ENCODE results near the gene ADAM23. TPM values are rescaled to one million over a fixed set of nuclear protein-coding genes. Genes with fewer than 3 reads are reported as not detected.

The ADAM23 gene
- polyA plus RNA-seq, 1 of the 3 experiments (the other 2 are of a cell fraction) = 3.7 TPM

GRCh38 chr2:206573793-206574192 lies 130.5 kb downstream of the ADAM23 start:
- H3K4me3 ChIP-seq (ENCODE audit: low read depth in 2 of 2, low read length in 1 of 2) = no peak overlapping the region
- no peak for TF ChIP-seq JUND (IDR thresholded peaks at IDR 0.05)
- TF ChIP-seq TEAD4 (IDR thresholded peaks at IDR 0.05; ENCODE audit: borderline replicate concordance, insufficient read depth) = no peak
- no peak for TF ChIP-seq EP300 (IDR thresholded peaks at IDR 0.05; ENCODE audit: borderline replicate concordance in 1 of 2, low read depth in 1 of 2, low read length in 1 of 2)
- H3K4me1 ChIP-seq (ENCODE audit: control insufficient read depth in 1 of 2, insufficient read depth in 2 of 2, low read depth in 1 of 2, low read length in 1 of 2) = no peaks in the 10 kb centered on the region
- H3K36me3 ChIP-seq (replicated peaks in 1 of 2; ENCODE audit: control insufficient read depth in 1 of 2, insufficient read depth in 2 of 2, low read length in 1 of 2) = no peaks in the 10 kb centered on the region
- no peaks in the 10 kb centered on the region for H3K79me2 ChIP-seq (ENCODE audit: insufficient read depth)
- no peaks in the 10 kb centered on the region for H3K9me3 ChIP-seq
- POLR2A ChIA-PET = no interaction called here
- H3K4me2 ChIP-seq = no peak overlapping the region
- no peak overlapping the region for H3K27ac ChIP-seq (ENCODE audit: low read depth in 2 of 2, low read length in 1 of 2)
- no peak overlapping the region for H2AFZ ChIP-seq (ENCODE audit: low read depth)
- WGBS (ENCODE audit: low lambda C conversion rate) = 75% methylated on average over 6 of the region's 6 CpGs
- CTCF ChIA-PET = no interaction called here
- no peak overlapping the region for H3K9ac ChIP-seq
- no peaks in the 10 kb centered on the region for H3F3A ChIP-seq (replicated peaks; ENCODE audit: insufficient read depth)
- H3K27me3 ChIP-seq (ENCODE audit: insufficient read depth) = no peaks in the 10 kb centered on the region
- no peaks in the 10 kb centered on the region for H3K9me2 ChIP-seq
- DNase-seq = no peak
- H4K20me1 ChIP-seq (ENCODE audit: insufficient read depth) = no peaks in the 10 kb centered on the region

- Histone ChIP-seq H3K4me1 (ENCODE audit: control insufficient read depth in 1 of 2, insufficient read depth in 2 of 2, low read depth in 1 of 2, low read length in 1 of 2) (no peaks in the 10 kb centered on the region), H4K20me1 (ENCODE audit: insufficient read depth) (no peaks in the 10 kb centered on the region), H3F3A (replicated peaks; ENCODE audit: insufficient read depth) (no peaks in the 10 kb centered on the region), H3K4me3 (ENCODE audit: low read depth in 2 of 2, low read length in 1 of 2) (no peak overlapping the region), H3K4me2 (no peak overlapping the region), H3K27ac (ENCODE audit: low read depth in 2 of 2, low read length in 1 of 2) (no peak overlapping the region), H3K36me3 (replicated peaks in 1 of 2; ENCODE audit: control insufficient read depth in 1 of 2, insufficient read depth in 2 of 2, low read length in 1 of 2) (no peaks in the 10 kb centered on the region), H3K9me2 (no peaks in the 10 kb centered on the region), H3K9me3 (no peaks in the 10 kb centered on the region), H2AFZ (ENCODE audit: low read depth) (no peak overlapping the region), H3K9ac (no peak overlapping the region), H3K27me3 (ENCODE audit: insufficient read depth) (no peaks in the 10 kb centered on the region), H3K79me2 (ENCODE audit: insufficient read depth) (no peaks in the 10 kb centered on the region)
- no peak for DNase-seq
- ChIA-PET CTCF (interaction anchor here (1.5 kb wide), 1 partner anchor 28 kb away, joined by 4 read pairs; no protein-coding TSS in a partner anchor), POLR2A (no interaction called here)
- 68% methylated on average over 10 of the region's 11 CpGs for WGBS (ENCODE audit: low lambda C conversion rate)
- TF ChIP-seq RXRA (IDR thresholded peaks at IDR 0.05; ENCODE audit: borderline replicate concordance, low read depth) (no peak), FOXM1 (IDR thresholded peaks at IDR 0.05; ENCODE audit: low read depth) (no peak), RCOR1 (IDR thresholded peaks at IDR 0.05; ENCODE audit: low read length) (no peak), RFX5 (IDR thresholded peaks at IDR 0.05; ENCODE audit: low read length) (no peak), GATA2 (CRISPR knock-in tag; IDR thresholded peaks at IDR 0.05) (no peak), JUND (IDR thresholded peaks at IDR 0.05) (no peak), REST (IDR thresholded peaks at IDR 0.05; ENCODE audit: low read depth, low read length) (no peak), ELF1 (IDR thresholded peaks at IDR 0.05) (no peak), POLR2AphosphoS5 (IDR thresholded peaks at IDR 0.05; ENCODE audit: low read depth, low read length) (no peak)
Measured at GRCh38 chr2:206584323-206585116, 141.2 kb downstream of the ADAM23 start.

Measured in SK-N-SH (cell line).